SU-DHL-6 (cell line): ENCODE data around the gene AGPAT4.

Experiments used
- H2AFZ ChIP-seq: fragments of 200-600 bp; sonication (generic); 2 replicates; pipeline ENCODE4 v1.6.1; 2014; ENCODE audit warnings: low read depth, mild to moderate bottlenecking, moderate library complexity, mixed read lengths, antibody characterized with exemption, low read length; ENCODE audit not compliant: severe bottlenecking
- H3F3A ChIP-seq: fragments of 200-600 bp; shearing (Covaris generic); 2 replicates; pipeline ENCODE4 v1.6.0; 2016; ENCODE audit warnings: antibody characterized with exemption, mild to moderate bottlenecking; ENCODE audit not compliant: insufficient read depth
- H3K27ac ChIP-seq: fragments of 200-600 bp; sonication (generic); 2 replicates; pipeline ENCODE4 v1.5.1; 2016; ENCODE audit warnings: low read depth, mild to moderate bottlenecking, low read length, moderate library complexity, mixed read lengths
- H3K27me3 ChIP-seq: fragments of 200-600 bp; sonication (generic), shearing (Covaris generic); 2 replicates; pipeline ENCODE4 v1.6.0; 2014; ENCODE audit warnings: mild to moderate bottlenecking, low read length
- H3K36me3 ChIP-seq: fragments of 200-600 bp; sonication (generic); 2 replicates; pipeline ENCODE4 v1.6.1; 2014; ENCODE audit warnings: mild to moderate bottlenecking, low read length, mixed read lengths
- H3K4me2 ChIP-seq: fragments of 300-600, 200-600 bp; shearing (Covaris generic), sonication (generic); 2 replicates; pipeline ENCODE4 v1.6.0; 2014; ENCODE audit warnings: low read length, low read depth, mild to moderate bottlenecking; ENCODE audit not compliant: poor library complexity, severe bottlenecking
- H3K4me3 ChIP-seq: fragments of 200-600 bp; sonication (generic); 2 replicates; pipeline ENCODE4 v1.5.1; 2014; ENCODE audit warnings: antibody characterized with exemption, low read length, mild to moderate bottlenecking, mixed read lengths; ENCODE audit not compliant: insufficient read depth, poor library complexity, severe bottlenecking
- H3K79me2 ChIP-seq: fragments of 200-600 bp; sonication (generic); 2 replicates; pipeline ENCODE4 v1.6.1; 2014; ENCODE audit warnings: mild to moderate bottlenecking, low read length, moderate library complexity; ENCODE audit not compliant: insufficient read depth
- H3K9ac ChIP-seq: fragments of 200-600 bp; sonication (generic); 2 replicates; pipeline ENCODE4 v1.7.0; 2014; ENCODE audit warnings: mild to moderate bottlenecking, low read length
- H3K9me2 ChIP-seq: fragments of 200-600 bp; sonication (generic); replicated peaks from 2 replicates; pipeline ENCODE4 v1.6.1; 2014; ENCODE audit warnings: low read length; ENCODE audit not compliant: insufficient read depth
- H3K9me3 ChIP-seq: fragments of 200-600 bp; sonication (generic); 2 replicates; pipeline ENCODE4 v1.6.1; 2014; ENCODE audit warnings: low read length, mixed read lengths; ENCODE audit not compliant: insufficient read depth
- H4K20me1 ChIP-seq: fragments of 200-600 bp; sonication (generic); 2 replicates; pipeline ENCODE4 v1.6.1; 2014; ENCODE audit warnings: low read depth, mild to moderate bottlenecking, antibody characterized with exemption, low read length, moderate library complexity, mixed read lengths
- EZH2phosphoT487 ChIP-seq: fragments of 200-600 bp; sonication (generic), shearing (Covaris generic); conservative IDR thresholded peaks from 2 replicates; pipeline ENCODE4 v1.6.1; 2018; ENCODE audit warnings: mild to moderate bottlenecking, antibody characterized with exemption, low read length, moderate library complexity, mixed read lengths
- TF ChIP-seq, protein P1 (sequence below): fragments of 200-600 bp; sonication (generic); IDR thresholded peaks from one replicate; pipeline ENCODE4 v1.5.1; 2017; ENCODE audit warnings: antibody characterized with exemption, mild to moderate bottlenecking, low read length, moderate library complexity; ENCODE audit not compliant: insufficient read depth, poor library complexity, severe bottlenecking

Gene AGPAT4

DNA sequence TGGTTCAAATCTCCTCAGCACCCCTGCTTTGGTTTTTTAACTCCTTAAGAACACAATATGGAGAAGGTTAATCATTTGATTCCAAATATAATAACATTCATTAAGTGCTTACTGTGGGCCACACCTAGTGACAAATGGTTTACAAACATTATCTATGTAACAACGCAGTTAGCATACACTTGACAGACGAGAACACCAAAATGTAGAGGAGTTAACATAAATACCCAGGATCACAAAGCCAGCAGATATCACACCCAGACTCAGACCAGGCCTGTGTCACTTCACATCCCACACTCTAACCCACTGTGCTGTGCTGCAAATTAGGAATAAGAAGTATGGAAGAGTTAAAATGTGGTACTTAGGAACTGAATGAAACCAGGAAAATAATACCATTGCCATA, 82.9 kb downstream of the AGPAT4 start:
- H3K4me3 ChIP-seq: no peak overlapping the region
- H3K27me3 ChIP-seq: no peaks in the 10 kb centered on the region
- no peaks in the 10 kb centered on the region for H3K36me3 ChIP-seq
- no peak overlapping the region for H3K9ac ChIP-seq
- no peaks in the 10 kb centered on the region for H4K20me1 ChIP-seq
- H3K27ac ChIP-seq: no peak overlapping the region
- H3K9me2 ChIP-seq: no peaks in the 10 kb centered on the region
- no peak overlapping the region for H3K4me2 ChIP-seq
- peaks cover 5% of the 10 kb centered on the region for H3K9me3 ChIP-seq
- no peaks in the 10 kb centered on the region for H3F3A ChIP-seq
- TF ChIP-seq, protein P1, sequence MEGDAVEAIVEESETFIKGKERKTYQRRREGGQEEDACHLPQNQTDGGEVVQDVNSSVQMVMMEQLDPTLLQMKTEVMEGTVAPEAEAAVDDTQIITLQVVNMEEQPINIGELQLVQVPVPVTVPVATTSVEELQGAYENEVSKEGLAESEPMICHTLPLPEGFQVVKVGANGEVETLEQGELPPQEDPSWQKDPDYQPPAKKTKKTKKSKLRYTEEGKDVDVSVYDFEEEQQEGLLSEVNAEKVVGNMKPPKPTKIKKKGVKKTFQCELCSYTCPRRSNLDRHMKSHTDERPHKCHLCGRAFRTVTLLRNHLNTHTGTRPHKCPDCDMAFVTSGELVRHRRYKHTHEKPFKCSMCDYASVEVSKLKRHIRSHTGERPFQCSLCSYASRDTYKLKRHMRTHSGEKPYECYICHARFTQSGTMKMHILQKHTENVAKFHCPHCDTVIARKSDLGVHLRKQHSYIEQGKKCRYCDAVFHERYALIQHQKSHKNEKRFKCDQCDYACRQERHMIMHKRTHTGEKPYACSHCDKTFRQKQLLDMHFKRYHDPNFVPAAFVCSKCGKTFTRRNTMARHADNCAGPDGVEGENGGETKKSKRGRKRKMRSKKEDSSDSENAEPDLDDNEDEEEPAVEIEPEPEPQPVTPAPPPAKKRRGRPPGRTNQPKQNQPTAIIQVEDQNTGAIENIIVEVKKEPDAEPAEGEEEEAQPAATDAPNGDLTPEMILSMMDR: no peak
- no peak for TF ChIP-seq EZH2phosphoT487
- H2AFZ ChIP-seq: no peak overlapping the region
- no peaks in the 10 kb centered on the region for H3K79me2 ChIP-seq

DNA sequence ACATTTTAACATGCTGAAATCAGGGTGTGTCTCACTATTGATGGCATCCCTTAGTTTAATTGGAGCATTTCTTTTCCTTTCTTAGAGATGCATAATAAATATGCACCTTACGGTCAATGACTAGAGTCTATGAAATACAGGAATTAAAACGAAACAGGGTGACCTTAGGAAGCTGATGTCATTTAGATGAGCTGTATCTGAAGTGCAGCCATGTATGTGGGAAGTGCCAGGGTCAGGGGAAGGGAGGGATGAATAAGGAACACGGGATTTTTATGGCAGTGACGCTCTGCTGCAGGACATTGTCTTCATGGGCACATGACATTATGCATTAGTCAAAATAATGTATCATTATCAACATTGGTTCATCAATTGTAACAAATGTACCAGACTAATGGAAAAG, 84.0 kb downstream of the AGPAT4 start:
- Histone ChIP-seq H3K9me3 (peaks cover 5% of the 10 kb centered on the region), H3K9ac (no peak overlapping the region), H3K79me2 (no peaks in the 10 kb centered on the region), H3K9me2 (no peaks in the 10 kb centered on the region), H3K4me3 (no peak overlapping the region), H2AFZ (no peak overlapping the region), H3K27me3 (no peaks in the 10 kb centered on the region), H3K4me2 (no peak overlapping the region), H4K20me1 (no peaks in the 10 kb centered on the region), H3F3A (no peaks in the 10 kb centered on the region), H3K27ac (no peak overlapping the region), H3K36me3 (no peaks in the 10 kb centered on the region)
- TF ChIP-seq EZH2phosphoT487: no peak
- TF ChIP-seq, protein P1: no peak

DNA sequence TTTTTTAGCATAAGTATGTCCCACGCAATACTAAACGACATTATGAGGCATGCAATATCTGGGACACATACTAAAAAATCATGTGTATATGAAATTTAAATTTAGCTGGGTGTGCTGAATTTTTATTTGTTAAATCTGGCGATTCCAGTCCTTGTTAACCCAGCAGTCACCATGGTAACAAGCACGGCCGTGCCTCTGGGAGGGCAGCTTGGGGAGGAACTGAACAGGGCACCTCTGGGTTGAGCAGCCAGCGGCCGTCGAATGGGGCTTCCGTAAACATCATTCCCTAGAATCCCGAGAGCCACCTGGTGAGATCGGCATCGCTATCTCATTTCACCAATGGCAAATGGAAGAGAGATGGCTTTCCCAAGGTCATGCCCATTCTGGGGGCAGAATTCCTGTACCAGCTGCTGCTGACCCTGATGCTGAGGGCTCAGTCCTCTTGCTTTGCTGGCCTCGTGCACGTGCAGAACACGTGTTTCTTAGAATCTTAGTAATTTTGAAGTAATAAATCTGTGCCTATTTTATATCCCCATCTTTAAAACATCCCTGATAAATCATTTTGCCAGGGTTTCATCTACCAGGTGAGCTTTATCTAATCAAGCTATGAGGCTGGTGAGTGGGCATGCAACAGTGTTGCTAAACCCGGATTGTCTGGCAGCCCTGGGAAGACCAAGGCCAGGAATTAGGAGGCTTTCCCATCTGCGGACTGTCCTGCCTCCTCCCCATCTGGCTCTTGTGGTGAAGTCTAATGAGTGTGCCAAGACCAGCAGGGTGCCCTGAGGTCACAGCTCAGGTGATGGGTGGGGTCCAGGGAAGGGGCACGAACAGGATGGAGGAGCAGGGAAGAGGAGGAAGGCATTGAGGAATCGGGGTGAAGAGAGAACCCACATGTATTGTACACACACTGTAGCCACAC, 85.1 kb downstream of the AGPAT4 start:
- no peaks in the 10 kb centered on the region for H4K20me1 ChIP-seq
- H3K27me3 ChIP-seq: no peaks in the 10 kb centered on the region
- no peak overlapping the region for H3K4me3 ChIP-seq
- no peaks in the 10 kb centered on the region for H3F3A ChIP-seq
- H3K36me3 ChIP-seq: no peaks in the 10 kb centered on the region
- H3K4me2 ChIP-seq: no peak overlapping the region
- H3K27ac ChIP-seq: no peak overlapping the region
- H3K79me2 ChIP-seq: no peaks in the 10 kb centered on the region
- H2AFZ ChIP-seq: no peak overlapping the region
- TF ChIP-seq EZH2phosphoT487: no peak
- TF ChIP-seq, protein P1: no peak
- H3K9ac ChIP-seq: no peak overlapping the region
- peaks cover 5% of the 10 kb centered on the region for H3K9me3 ChIP-seq
- no peaks in the 10 kb centered on the region for H3K9me2 ChIP-seq
